Spleen (tissue), 11 donors: ENCODE data around the gene TRIM47. TPM values are rescaled to one million over a fixed set of nuclear protein-coding genes. Genes with fewer than 3 reads are reported as not detected.

Experiments
- DNase-seq: peaks from one replicate; pipeline ENCODE4 v3.0.0-alpha.2; 2020
- H3K27ac ChIP-seq, 8 donors: fragments of 200-600 bp; sonication (generic) in 7 of 8; 1 replicate in 4 of 8; 2 replicates in 4 of 8; pipeline versions ENCODE4 v1.5.0 to v1.8.0; 2016 to 2021; ENCODE audit warnings: inconsistent platforms in 4 of 8, mild to moderate bottlenecking in 4 of 8, moderate library complexity in 1 of 8
- H3K27me3 ChIP-seq, 7 donors: fragments of 200-600 bp; sonication (generic) in 6 of 7; replicated peaks in 1 of 7; 1 replicate in 4 of 7; 2 replicates in 3 of 7; pipeline versions ENCODE4 v1.5.0 to v1.8.0; 2016 to 2021; ENCODE audit warnings: inconsistent platforms in 3 of 7, mild to moderate bottlenecking in 1 of 7
- H3K36me3 ChIP-seq, 6 donors: fragments of 200-600 bp; sonication (generic) in 5 of 6; 1 replicate in 4 of 6; 2 replicates in 2 of 6; pipeline versions ENCODE4 v1.5.0 to v1.8.0; 2016 to 2021; ENCODE audit warnings: inconsistent platforms in 2 of 6
- H3K4me1 ChIP-seq, 6 donors: fragments of 200-600 bp; sonication (generic) in 5 of 6; 1 replicate in 3 of 6; 2 replicates in 3 of 6; pipeline versions ENCODE4 v1.5.0 to v1.8.0; 2016 to 2021; ENCODE audit warnings: inconsistent platforms in 3 of 6
- H3K4me3 ChIP-seq, 8 donors: fragments of 200-600 bp; sonication (generic) in 7 of 8; 1 replicate in 4 of 8; 2 replicates in 4 of 8; pipeline versions ENCODE4 v1.5.0 to v1.8.0; 2016 to 2021; ENCODE audit warnings: inconsistent platforms in 4 of 8, mild to moderate bottlenecking in 4 of 8, moderate library complexity in 2 of 8
- H3K9me3 ChIP-seq, 8 donors: fragments of 200-600 bp; sonication (generic) in 7 of 8; 1 replicate in 4 of 8; 2 replicates in 4 of 8; pipeline versions ENCODE4 v1.5.0 to v1.8.0; 2016 to 2021; ENCODE audit warnings: inconsistent platforms in 4 of 8
- CTCF ChIP-seq, 11 experiments: fragments of 200-600 bp in 7 of 11; fragments of 450-650 bp in 4 of 11; sonication (generic) in 4 of 11; IDR thresholded peaks in 8 of 11; conservative IDR thresholded peaks in 3 of 11; 1 replicate in 7 of 11; 2 replicates in 4 of 11; pipeline versions ENCODE4 v1.4.0 to v1.8.0; 2016 to 2021; ENCODE audit warnings: antibody characterized with exemption in 11 of 11, inconsistent platforms in 4 of 11, mild to moderate bottlenecking in 1 of 11
- POLR2A ChIP-seq, 3 donors: fragments of 450-650 bp; IDR thresholded peaks; one replicate each; pipeline ENCODE4 v1.5.1; 2017; ENCODE audit warnings: antibody characterized with exemption in 3 of 3, mild to moderate bottlenecking in 1 of 3
- POLR2AphosphoS5 ChIP-seq, 3 donors: sonication (generic); formaldehyde crosslinking; IDR thresholded peaks; one replicate each; pipeline ENCODE4 v1.5.1; 2017; ENCODE audit warnings: antibody characterized with exemption in 3 of 3
- WGBS, 5 donors: extraction: QIAGEN DNeasy Blood & Tissue Kit in 3 of 5; methylation state at CpG; one replicate each; pipeline versions ENCODE4 v1.1.5 to v1.1.7; 2013 to 2018; 5-methylcytosine and 5-hydroxymethylcytosine counted together
- intact Hi-C: fragments of 100-400 bp; cut with DNase I; formaldehyde crosslinking; loops from one replicate; pipeline ENCODE4 v1.15.0; 2023; ENCODE audit warnings: low total_unique reads
- polyA plus RNA-seq, 3 donors: library from polyadenylated mRNA; stranded (reverse); fragments of 200-250 nt; gene quantifications; one replicate each; pipeline ENCODE4 v1.2.1, GENCODE V29; 2013
- total RNA-seq, 7 donors: library from RNA; depleted of rRNA in 3 of 7; stranded (reverse); fragments of >200 nt in 3 of 7; fragmentation: NEBNext Ultra II Directional in 4 of 7; extraction: Animal tissue kit (Norgen Biotek cat#: 25700) in 4 of 7; gene quantifications; one replicate each; pipeline versions ENCODE4 v1.1.0 to v1.2.1, GENCODE V29; 2016 to 2021
- donor health status: healthy with polysubstance abuse.
- donor health status: DM: no; HTN: no; CAD: no; lungs with moderate emphysema.
- donor health status: DM: no; HTN: no; CAD: no.
- donor health status: Bipolar disorder and iron deficiency.
- donor health status: healthy.
- donor health status: DM: no; HTN: no; CAD: no.
- donor health status: DM: yes; HTN: yes; CAD: no.

Gene TRIM47
- total and polyA plus RNA-seq, 10 donors, result 28.1 to 73.8 (median 38.3) TPM

GRCh38 chr17:75917141-75917916 is 38.9 kb upstream of the TRIM47 start:
- Histone ChIP-seq H3K27ac (no peak overlapping the region), H3K4me3 (no peak overlapping the region), H3K27me3 (no peaks in the 10 kb centered on the region), H3K36me3 (peaks cover 0 to 56% (median 5%) of the 10 kb centered on the region in 6 donors), H3K4me1 (peaks cover 0 to 12% (median 3%) of the 10 kb centered on the region in 6 donors), H3K9me3 (no peaks in the 10 kb centered on the region)
- no peak for DNase-seq
- intact Hi-C loops, result no loop called here
- WGBS, 5 donors, result 72 to 82% (median 81%) methylated on average over 20 to 23 of the region's 23 CpGs
- TF ChIP-seq POLR2AphosphoS5 (IDR thresholded peaks at IDR 0.05) (no peak), CTCF (IDR thresholded peaks at IDR 0.05 in 8 of 11, conservative IDR thresholded peaks at IDR 0.05 in 3 of 11) (no peak), POLR2A (IDR thresholded peaks at IDR 0.05) (no peak)

GRCh38 chr17:75915268-75915667 is 36.9 kb upstream of the TRIM47 start:
- no peak for TF ChIP-seq POLR2AphosphoS5 (IDR thresholded peaks at IDR 0.05)
- TF ChIP-seq POLR2A (IDR thresholded peaks at IDR 0.05), result no peak
- TF ChIP-seq CTCF (IDR thresholded peaks at IDR 0.05 in 8 of 11, conservative IDR thresholded peaks at IDR 0.05 in 3 of 11), result no peak
- WGBS, 5 donors, result 86 to 95% (median 91%) methylated on average over 8 of the region's 8 CpGs
- intact Hi-C loops, result no loop called here
- Histone ChIP-seq H3K27ac (no peak overlapping the region), H3K36me3 (peaks cover 0 to 65% (median 5%) of the 10 kb centered on the region in 6 donors), H3K27me3 (no peaks in the 10 kb centered on the region), H3K4me3 (no peak overlapping the region), H3K9me3 (no peaks in the 10 kb centered on the region), H3K4me1 (peaks cover 0 to 12% (median 0%) of the 10 kb centered on the region in 6 donors)
- no peak for DNase-seq

- 89 to 95% (median 92%) methylated on average over 17 to 34 of the region's 34 CpGs for WGBS, 5 donors
- no peak overlapping the region for H3K27ac ChIP-seq
Observed at GRCh38 chr17:75914643-75915267, 36.4 kb upstream of the TRIM47 start.

More at GRCh38 chr17:75914643-75915267, 36.4 kb upstream of the TRIM47 start:
- no peak for DNase-seq
- H3K27me3 ChIP-seq, result no peaks in the 10 kb centered on the region
- no peak for TF ChIP-seq POLR2AphosphoS5 (IDR thresholded peaks at IDR 0.05)
- TF ChIP-seq CTCF (IDR thresholded peaks at IDR 0.05 in 8 of 11, conservative IDR thresholded peaks at IDR 0.05 in 3 of 11), result no peak
- no peak for TF ChIP-seq POLR2A (IDR thresholded peaks at IDR 0.05)
- peaks cover 0 to 60% (median 5%) of the 10 kb centered on the region in 6 donors for H3K36me3 ChIP-seq
- peaks cover 0 to 14% (median 0%) of the 10 kb centered on the region in 6 donors for H3K4me1 ChIP-seq
- no peaks in the 10 kb centered on the region for H3K9me3 ChIP-seq
- no peak overlapping the region for H3K4me3 ChIP-seq
- intact Hi-C loops, result no loop called here
